GM11168 (cell line): Measurements from ENCODE around the gene RNF17.
"Not testable (repeated sequence)": the region's sequence is repeated elsewhere in the genome, so short reads cannot be mapped to it uniquely, and the experiment has no call there.

Source experiments
- in situ Hi-C: fragments of 300-500 bp; cut with MboI; formaldehyde crosslinking; loops from one replicate; pipeline ENCODE4 v1.12.0; 2022; ENCODE audit warnings: low sequenced_read_pairs; ENCODE audit not compliant: unreplicated experiment

The RNF17 gene

GRCh38 chr13:24834902-24835510 lies 71.0 kb downstream of the RNF17 start:
- in situ Hi-C loops, result no loop called here

- in situ Hi-C loops, result not testable (repeated sequence)
Measured at GRCh38 chr13:24837528-24837927, 73.6 kb downstream of the RNF17 start.

- in situ Hi-C loops, result no loop called here
Measured at GRCh38 chr13:24842549-24843274, 78.7 kb downstream of the RNF17 start.

- in situ Hi-C loops, result no loop called here
Measured at GRCh38 chr13:24851546-24851945, 87.6 kb downstream of the RNF17 start.

GRCh38 chr13:24854311-24854710 lies 90.3 kb downstream of the RNF17 start:
- in situ Hi-C loops, result no loop called here

GRCh38 chr13:24858953-24859352 lies 95.0 kb downstream of the RNF17 start:
- in situ Hi-C loops, result no loop called here

GRCh38 chr13:24860770-24861169 lies 96.8 kb downstream of the RNF17 start:
- in situ Hi-C loops, result no loop called here

GRCh38 chr13:24861617-24862362 lies 97.8 kb downstream of the RNF17 start:
- in situ Hi-C loops, result no loop called here

- in situ Hi-C loops, result no loop called here
Measured at GRCh38 chr13:24863748-24864540, 100.0 kb downstream of the RNF17 start.

GRCh38 chr13:24864579-24864978 lies 100.6 kb downstream of the RNF17 start:
- in situ Hi-C loops, result no loop called here

- in situ Hi-C loops, result no loop called here
Measured at GRCh38 chr13:24865163-24865953, 101.4 kb downstream of the RNF17 start.

- in situ Hi-C loops, result no loop called here
Measured at GRCh38 chr13:24866488-24866887, 102.5 kb downstream of the RNF17 start.

- in situ Hi-C loops, result no loop called here
Measured at GRCh38 chr13:24868874-24869273, 104.9 kb downstream of the RNF17 start.

- in situ Hi-C loops, result no loop called here
Measured at GRCh38 chr13:24870380-24870760, 106.4 kb downstream of the RNF17 start.

- in situ Hi-C loops, result no loop called here
Measured at GRCh38 chr13:24875566-24875965, 111.6 kb downstream of the RNF17 start.

- in situ Hi-C loops, result no loop called here
Measured at GRCh38 chr13:24877531-24877930, 113.6 kb downstream of the RNF17 start.

- in situ Hi-C loops, result no loop called here
Measured at GRCh38 chr13:24878340-24878739, 114.4 kb downstream of the RNF17 start.

GRCh38 chr13:24882665-24883064 lies 118.7 kb downstream of the RNF17 start:
- in situ Hi-C loops, result no loop called here

- in situ Hi-C loops, result no loop called here
Measured at GRCh38 chr13:24887759-24888158, 123.8 kb downstream of the RNF17 start.
